ENCODE measurements around the gene SOD3.

DNA sequence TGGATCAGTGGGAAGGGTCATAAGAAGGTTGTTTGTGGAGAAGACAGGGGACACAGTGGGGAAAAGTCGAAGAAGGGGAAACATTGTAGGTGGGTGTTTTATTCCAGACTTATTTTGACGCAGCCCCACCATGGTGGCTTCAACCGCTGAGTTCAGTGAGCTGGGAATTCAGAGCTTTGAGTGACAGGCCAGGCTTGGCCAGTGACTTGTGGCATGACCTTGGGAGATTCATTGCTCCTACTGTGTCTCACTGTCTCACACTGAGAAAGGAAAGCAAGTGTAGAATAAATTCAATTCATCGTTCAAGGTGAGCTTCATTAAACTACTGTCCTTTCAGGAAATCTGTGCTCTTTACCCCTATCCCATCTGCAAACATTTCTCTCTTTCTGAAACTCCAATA, 47.4 kb upstream of the SOD3 start:
- no peak for TF ChIP-seq ZNF274 (IDR thresholded peaks at IDR 0.05; ENCODE audit: low read depth, low read length)
- TF ChIP-seq YY1 (IDR thresholded peaks at IDR 0.05; ENCODE audit: insufficient read depth, insufficient read length), result no peak

Measured in NT2/D1 (cell line).